WTC11 (cell line): ENCODE results near the gene RMI1. TPM values are rescaled to one million over a fixed set of nuclear protein-coding genes. Genes with fewer than 3 reads are reported as not detected.
A peak's percentile ranks its signal among the peaks of the same experiment; 100 is the strongest.

Experiments
- ATAC-seq: fragments of 200-7000 bp; cut with Tn5 transposase; 2 replicates; pipeline ENCODE4 v1.10.0; 2021; ENCODE audit warnings: mild to moderate bottlenecking, moderate library complexity
- CTCF ChIA-PET: fragments of 300-600 bp; sonication (Branson Sonifier 250); formaldehyde crosslinking; loops from one replicate; lab custom pipeline; 2021; ENCODE audit warnings: antibody characterized with exemption; lab: Charles Lee
- POLR2A ChIA-PET: fragments of 350-600 bp; sonication (Branson Sonifier 250); formaldehyde crosslinking; loops from one replicate; lab custom pipeline; 2021; ENCODE audit warnings: antibody characterized with exemption; lab: Charles Lee
- DNase-seq: peaks from one replicate; pipeline ENCODE4 v3.0.0; 2021; ENCODE audit warnings: low spot score
- H3K27ac Mint-ChIP-seq: 2 replicates; pipeline ENCODE4 v1.8.0; 2021; ENCODE audit warnings: mixed read lengths
- H3K27me3 Mint-ChIP-seq: 2 replicates; pipeline ENCODE4 v1.8.0; 2021; ENCODE audit warnings: low read depth, mild to moderate bottlenecking, moderate library complexity, mixed read lengths
- H3K36me3 Mint-ChIP-seq: 2 replicates; pipeline ENCODE4 v1.8.0; 2021; ENCODE audit warnings: mixed read lengths
- H3K4me1 Mint-ChIP-seq: 2 replicates; pipeline ENCODE4 v1.8.0; 2022; ENCODE audit warnings: mixed read lengths
- H3K4me3 Mint-ChIP-seq: 2 replicates; pipeline ENCODE4 v1.8.0; 2021; ENCODE audit warnings: mild to moderate bottlenecking, moderate library complexity, mixed read lengths
- H3K9me3 Mint-ChIP-seq: 2 replicates; pipeline ENCODE4 v1.8.0; 2021; ENCODE audit warnings: mixed read lengths
- GABPB1 ChIP-seq: sonication (generic); formaldehyde crosslinking; IDR thresholded peaks from 2 replicates; pipeline ENCODE4 v1.8.1; 2023; ENCODE audit warnings: mild to moderate bottlenecking, missing genetic modification reagents
- GRHL2 ChIP-seq: fragments of 250-450 bp; sonication (Bioruptor Pico); IDR thresholded peaks from 2 replicates; pipeline ENCODE4 v1.8.0; 2022; ENCODE audit warnings: mild to moderate bottlenecking, moderate library complexity; ENCODE audit not compliant: insufficient replicate concordance, severe bottlenecking
- IRF2 ChIP-seq: sonication (generic); formaldehyde crosslinking; IDR thresholded peaks from 2 replicates; pipeline ENCODE4 v1.8.0; 2022; ENCODE audit warnings: low read depth, missing genetic modification reagents, borderline replicate concordance
- SMAD4 ChIP-seq: sonication (generic); formaldehyde crosslinking; IDR thresholded peaks from 2 replicates; pipeline ENCODE4 v1.8.0; 2022; ENCODE audit warnings: mild to moderate bottlenecking, missing genetic modification reagents
- ZBTB21 ChIP-seq: sonication (generic); formaldehyde crosslinking; IDR thresholded peaks from 2 replicates; pipeline ENCODE4 v1.8.1; 2023; ENCODE audit warnings: mild to moderate bottlenecking, missing genetic modification reagents, borderline replicate concordance
- ZNF121 ChIP-seq: sonication (generic); formaldehyde crosslinking; IDR thresholded peaks from 2 replicates; pipeline ENCODE4 v1.8.0; 2023; ENCODE audit warnings: missing genetic modification reagents
- ZNF317 ChIP-seq: sonication (generic); formaldehyde crosslinking; IDR thresholded peaks from 2 replicates; pipeline ENCODE4 v1.8.1; 2023; ENCODE audit warnings: low read depth, mild to moderate bottlenecking, moderate library complexity, missing genetic modification reagents, borderline replicate concordance
- total RNA-seq: library from RNA; stranded (reverse); gene quantifications from 3 replicates; pipeline ENCODE4 v1.2.3, GENCODE V29; 2021
- TF ChIP-seq, protein P1 (sequence below): sonication (generic); formaldehyde crosslinking; IDR thresholded peaks from 2 replicates; pipeline ENCODE4 v1.8.1; 2022; ENCODE audit warnings: low read depth, missing genetic modification reagents, borderline replicate concordance
- TF ChIP-seq, protein P2 (sequence below): sonication (generic); formaldehyde crosslinking; IDR thresholded peaks from 2 replicates; pipeline ENCODE4 v1.8.1; 2023; ENCODE audit warnings: mild to moderate bottlenecking, moderate library complexity, missing genetic modification reagents
- TF ChIP-seq, protein P3 (sequence below): sonication (generic); formaldehyde crosslinking; IDR thresholded peaks from 2 replicates; pipeline ENCODE4 v1.8.1; 2023; ENCODE audit warnings: mild to moderate bottlenecking, missing genetic modification reagents, moderate library complexity
- TF ChIP-seq, protein P4 (sequence below): fragments of 250-450 bp; sonication (Bioruptor Pico); IDR thresholded peaks from 2 replicates; pipeline ENCODE4 v1.8.0; 2021; ENCODE audit warnings: mild to moderate bottlenecking
- TF ChIP-seq, protein P5 (sequence below): fragments of 250-450 bp; sonication (Bioruptor Pico); IDR thresholded peaks from 2 replicates; pipeline ENCODE4 v1.9.0; 2021; ENCODE audit warnings: mild to moderate bottlenecking, borderline replicate concordance
- TF ChIP-seq, protein P6 (sequence below): sonication (generic); formaldehyde crosslinking; conservative IDR thresholded peaks from 2 replicates; pipeline ENCODE4 v1.8.1; 2023; ENCODE audit warnings: mild to moderate bottlenecking, low read depth, missing genetic modification reagents, moderate library complexity

The RMI1 gene
- total RNA-seq, 1 experiment from 2014 or later = 25.8 TPM

DNA sequence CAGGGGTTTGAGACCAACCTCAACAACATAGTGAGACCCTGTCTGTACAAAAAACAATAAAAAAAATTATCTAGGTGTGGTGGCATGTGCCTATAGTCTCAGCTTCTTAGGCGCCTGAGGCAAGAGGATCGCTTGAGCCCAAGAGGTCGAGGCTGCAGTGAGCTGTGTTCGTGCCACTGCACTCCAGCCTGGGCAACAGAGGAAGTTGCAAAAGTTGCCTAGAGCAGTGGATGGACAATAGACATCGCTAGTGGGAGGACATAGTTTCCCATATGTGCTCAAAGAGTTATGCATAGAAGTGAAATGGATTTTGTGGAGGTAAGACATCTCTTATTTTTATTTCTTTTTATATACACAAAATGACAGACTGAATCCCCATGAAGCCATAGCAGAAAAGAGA is 19.6 kb upstream of the RMI1 start:
- Mint-ChIP-seq H3K4me1 (peaks cover 11% of the 10 kb centered on the region), H3K36me3 (no peaks in the 10 kb centered on the region), H3K27me3 (peaks cover 22% of the 10 kb centered on the region), H3K27ac (no peak overlapping the region), H3K4me3 (no peak overlapping the region), H3K9me3 (no peaks in the 10 kb centered on the region)
- TF ChIP-seq, protein P1, sequence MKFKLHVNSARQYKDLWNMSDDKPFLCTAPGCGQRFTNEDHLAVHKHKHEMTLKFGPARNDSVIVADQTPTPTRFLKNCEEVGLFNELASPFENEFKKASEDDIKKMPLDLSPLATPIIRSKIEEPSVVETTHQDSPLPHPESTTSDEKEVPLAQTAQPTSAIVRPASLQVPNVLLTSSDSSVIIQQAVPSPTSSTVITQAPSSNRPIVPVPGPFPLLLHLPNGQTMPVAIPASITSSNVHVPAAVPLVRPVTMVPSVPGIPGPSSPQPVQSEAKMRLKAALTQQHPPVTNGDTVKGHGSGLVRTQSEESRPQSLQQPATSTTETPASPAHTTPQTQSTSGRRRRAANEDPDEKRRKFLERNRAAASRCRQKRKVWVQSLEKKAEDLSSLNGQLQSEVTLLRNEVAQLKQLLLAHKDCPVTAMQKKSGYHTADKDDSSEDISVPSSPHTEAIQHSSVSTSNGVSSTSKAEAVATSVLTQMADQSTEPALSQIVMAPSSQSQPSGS = no peak
- no peak for TF ChIP-seq IRF2 (CRISPR knock-in tag)
- TF ChIP-seq, protein P2, sequence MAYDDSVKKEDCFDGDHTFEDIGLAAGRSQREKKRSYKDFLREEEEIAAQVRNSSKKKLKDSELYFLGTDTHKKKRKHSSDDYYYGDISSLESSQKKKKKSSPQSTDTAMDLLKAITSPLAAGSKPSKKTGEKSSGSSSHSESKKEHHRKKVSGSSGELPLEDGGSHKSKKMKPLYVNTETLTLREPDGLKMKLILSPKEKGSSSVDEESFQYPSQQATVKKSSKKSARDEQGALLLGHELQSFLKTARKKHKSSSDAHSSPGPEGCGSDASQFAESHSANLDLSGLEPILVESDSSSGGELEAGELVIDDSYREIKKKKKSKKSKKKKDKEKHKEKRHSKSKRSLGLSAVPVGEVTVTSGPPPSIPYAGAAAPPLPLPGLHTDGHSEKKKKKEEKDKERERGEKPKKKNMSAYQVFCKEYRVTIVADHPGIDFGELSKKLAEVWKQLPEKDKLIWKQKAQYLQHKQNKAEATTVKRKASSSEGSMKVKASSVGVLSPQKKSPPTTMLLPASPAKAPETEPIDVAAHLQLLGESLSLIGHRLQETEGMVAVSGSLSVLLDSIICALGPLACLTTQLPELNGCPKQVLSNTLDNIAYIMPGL (CRISPR knock-in tag) = no peak
- TF ChIP-seq SMAD4 (CRISPR knock-in tag) = no peak
- TF ChIP-seq, protein P3, sequence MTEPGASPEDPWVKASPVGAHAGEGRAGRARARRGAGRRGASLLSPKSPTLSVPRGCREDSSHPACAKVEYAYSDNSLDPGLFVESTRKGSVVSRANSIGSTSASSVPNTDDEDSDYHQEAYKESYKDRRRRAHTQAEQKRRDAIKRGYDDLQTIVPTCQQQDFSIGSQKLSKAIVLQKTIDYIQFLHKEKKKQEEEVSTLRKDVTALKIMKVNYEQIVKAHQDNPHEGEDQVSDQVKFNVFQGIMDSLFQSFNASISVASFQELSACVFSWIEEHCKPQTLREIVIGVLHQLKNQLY (CRISPR knock-in tag) = no peak
- TF ChIP-seq, protein P4, sequence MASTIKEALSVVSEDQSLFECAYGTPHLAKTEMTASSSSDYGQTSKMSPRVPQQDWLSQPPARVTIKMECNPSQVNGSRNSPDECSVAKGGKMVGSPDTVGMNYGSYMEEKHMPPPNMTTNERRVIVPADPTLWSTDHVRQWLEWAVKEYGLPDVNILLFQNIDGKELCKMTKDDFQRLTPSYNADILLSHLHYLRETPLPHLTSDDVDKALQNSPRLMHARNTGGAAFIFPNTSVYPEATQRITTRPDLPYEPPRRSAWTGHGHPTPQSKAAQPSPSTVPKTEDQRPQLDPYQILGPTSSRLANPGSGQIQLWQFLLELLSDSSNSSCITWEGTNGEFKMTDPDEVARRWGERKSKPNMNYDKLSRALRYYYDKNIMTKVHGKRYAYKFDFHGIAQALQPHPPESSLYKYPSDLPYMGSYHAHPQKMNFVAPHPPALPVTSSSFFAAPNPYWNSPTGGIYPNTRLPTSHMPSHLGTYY (CRISPR knock-in tag) = no peak
- TF ChIP-seq GRHL2 = no peak
- TF ChIP-seq, protein P5, sequence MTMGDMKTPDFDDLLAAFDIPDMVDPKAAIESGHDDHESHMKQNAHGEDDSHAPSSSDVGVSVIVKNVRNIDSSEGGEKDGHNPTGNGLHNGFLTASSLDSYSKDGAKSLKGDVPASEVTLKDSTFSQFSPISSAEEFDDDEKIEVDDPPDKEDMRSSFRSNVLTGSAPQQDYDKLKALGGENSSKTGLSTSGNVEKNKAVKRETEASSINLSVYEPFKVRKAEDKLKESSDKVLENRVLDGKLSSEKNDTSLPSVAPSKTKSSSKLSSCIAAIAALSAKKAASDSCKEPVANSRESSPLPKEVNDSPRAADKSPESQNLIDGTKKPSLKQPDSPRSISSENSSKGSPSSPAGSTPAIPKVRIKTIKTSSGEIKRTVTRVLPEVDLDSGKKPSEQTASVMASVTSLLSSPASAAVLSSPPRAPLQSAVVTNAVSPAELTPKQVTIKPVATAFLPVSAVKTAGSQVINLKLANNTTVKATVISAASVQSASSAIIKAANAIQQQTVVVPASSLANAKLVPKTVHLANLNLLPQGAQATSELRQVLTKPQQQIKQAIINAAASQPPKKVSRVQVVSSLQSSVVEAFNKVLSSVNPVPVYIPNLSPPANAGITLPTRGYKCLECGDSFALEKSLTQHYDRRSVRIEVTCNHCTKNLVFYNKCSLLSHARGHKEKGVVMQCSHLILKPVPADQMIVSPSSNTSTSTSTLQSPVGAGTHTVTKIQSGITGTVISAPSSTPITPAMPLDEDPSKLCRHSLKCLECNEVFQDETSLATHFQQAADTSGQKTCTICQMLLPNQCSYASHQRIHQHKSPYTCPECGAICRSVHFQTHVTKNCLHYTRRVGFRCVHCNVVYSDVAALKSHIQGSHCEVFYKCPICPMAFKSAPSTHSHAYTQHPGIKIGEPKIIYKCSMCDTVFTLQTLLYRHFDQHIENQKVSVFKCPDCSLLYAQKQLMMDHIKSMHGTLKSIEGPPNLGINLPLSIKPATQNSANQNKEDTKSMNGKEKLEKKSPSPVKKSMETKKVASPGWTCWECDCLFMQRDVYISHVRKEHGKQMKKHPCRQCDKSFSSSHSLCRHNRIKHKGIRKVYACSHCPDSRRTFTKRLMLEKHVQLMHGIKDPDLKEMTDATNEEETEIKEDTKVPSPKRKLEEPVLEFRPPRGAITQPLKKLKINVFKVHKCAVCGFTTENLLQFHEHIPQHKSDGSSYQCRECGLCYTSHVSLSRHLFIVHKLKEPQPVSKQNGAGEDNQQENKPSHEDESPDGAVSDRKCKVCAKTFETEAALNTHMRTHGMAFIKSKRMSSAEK (CRISPR knock-in tag) = no peak
- TF ChIP-seq, protein P6, sequence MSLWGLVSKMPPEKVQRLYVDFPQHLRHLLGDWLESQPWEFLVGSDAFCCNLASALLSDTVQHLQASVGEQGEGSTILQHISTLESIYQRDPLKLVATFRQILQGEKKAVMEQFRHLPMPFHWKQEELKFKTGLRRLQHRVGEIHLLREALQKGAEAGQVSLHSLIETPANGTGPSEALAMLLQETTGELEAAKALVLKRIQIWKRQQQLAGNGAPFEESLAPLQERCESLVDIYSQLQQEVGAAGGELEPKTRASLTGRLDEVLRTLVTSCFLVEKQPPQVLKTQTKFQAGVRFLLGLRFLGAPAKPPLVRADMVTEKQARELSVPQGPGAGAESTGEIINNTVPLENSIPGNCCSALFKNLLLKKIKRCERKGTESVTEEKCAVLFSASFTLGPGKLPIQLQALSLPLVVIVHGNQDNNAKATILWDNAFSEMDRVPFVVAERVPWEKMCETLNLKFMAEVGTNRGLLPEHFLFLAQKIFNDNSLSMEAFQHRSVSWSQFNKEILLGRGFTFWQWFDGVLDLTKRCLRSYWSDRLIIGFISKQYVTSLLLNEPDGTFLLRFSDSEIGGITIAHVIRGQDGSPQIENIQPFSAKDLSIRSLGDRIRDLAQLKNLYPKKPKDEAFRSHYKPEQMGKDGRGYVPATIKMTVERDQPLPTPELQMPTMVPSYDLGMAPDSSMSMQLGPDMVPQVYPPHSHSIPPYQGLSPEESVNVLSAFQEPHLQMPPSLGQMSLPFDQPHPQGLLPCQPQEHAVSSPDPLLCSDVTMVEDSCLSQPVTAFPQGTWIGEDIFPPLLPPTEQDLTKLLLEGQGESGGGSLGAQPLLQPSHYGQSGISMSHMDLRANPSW (CRISPR knock-in tag) = no peak
- TF ChIP-seq ZBTB21 (CRISPR knock-in tag) = no peak
- no peak for TF ChIP-seq ZNF317
- DNase-seq = no peak
- no peak for ATAC-seq
- ChIA-PET CTCF (interaction anchor here (0.6 kb wide), 1 partner anchor 41 kb away, joined by 3 read pairs; no protein-coding TSS in a partner anchor), POLR2A (interaction anchor here (4.6 kb wide), 1 partner anchor 19 kb away, joined by 24 read pairs; the partner anchor contains the start of genes HNRNPK and RMI1)

DNA sequence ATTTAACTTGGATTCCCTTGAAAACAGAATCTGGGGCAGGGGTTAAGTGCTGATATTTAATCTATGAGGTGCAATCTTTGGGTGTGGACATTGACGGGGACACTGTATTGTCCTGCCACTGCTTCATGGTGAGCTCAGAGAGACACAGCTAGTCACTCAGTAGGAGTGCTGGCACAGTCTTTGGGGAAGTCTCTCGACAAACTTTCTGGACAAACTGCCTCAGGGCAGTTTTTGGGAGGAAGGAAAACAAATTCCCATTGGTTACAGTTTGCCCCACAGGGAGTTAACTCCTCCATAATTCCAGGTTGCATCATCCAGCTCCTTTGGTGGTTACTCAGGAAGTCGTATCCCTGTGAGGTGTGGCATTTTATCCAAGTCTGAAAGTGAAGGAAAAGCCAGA is 18.4 kb upstream of the RMI1 start:
- Mint-ChIP-seq H3K27me3 (peaks cover 10% of the 10 kb centered on the region), H3K9me3 (no peaks in the 10 kb centered on the region), H3K4me3 (no peak overlapping the region), H3K27ac (no peak overlapping the region), H3K4me1 (peaks cover 2% of the 10 kb centered on the region), H3K36me3 (peaks cover 4% of the 10 kb centered on the region)
- DNase-seq = no peak
- CTCF ChIA-PET = interaction anchor here (1.4 kb wide), 1 partner anchor 42 kb away, joined by 7 read pairs; no protein-coding TSS in a partner anchor
- no peak for TF ChIP-seq ZNF121 (CRISPR knock-in tag)
- TF ChIP-seq GABPB1 (CRISPR knock-in tag) = peak; percentile 62
- POLR2A ChIA-PET = interaction anchor here (0.7 to 4.6 kb wide), 2 partner anchors 18 to 129 kb away, joined by 3 to 24 read pairs; partner anchors contain the start of genes HNRNPK and RMI1
- ATAC-seq = no peak
